ENCODE measurements around the gene LY6G5C. TPM values are rescaled to one million over a fixed set of nuclear protein-coding genes. Genes with fewer than 3 reads are reported as not detected.
A peak's percentile ranks its signal among the peaks of the same experiment; 100 is the strongest.

LY6G5C gene
- total RNA-seq, 1 experiment from 2014 or later = 1.7 TPM

DNA sequence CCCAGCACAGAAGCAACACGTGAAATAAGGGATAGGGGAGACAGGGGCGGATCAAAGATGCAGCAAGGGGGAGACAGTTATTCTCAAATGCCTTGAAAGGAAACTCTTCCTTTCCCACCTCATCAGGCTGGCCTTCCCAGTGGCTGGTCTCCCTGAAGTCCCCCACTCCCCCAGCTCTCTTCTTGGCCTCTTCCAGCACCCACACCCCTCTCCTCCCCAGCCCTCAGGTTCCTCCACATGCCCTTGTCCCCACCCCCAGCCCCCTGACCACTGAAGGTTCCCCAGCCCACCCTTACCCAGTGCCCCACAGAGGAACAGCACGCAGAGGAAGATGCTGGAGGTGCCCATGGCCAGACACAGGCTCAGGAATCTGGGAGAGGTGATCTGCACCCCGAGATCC lies 32.6 kb upstream of the LY6G5C start:
- no peaks in the 10 kb centered on the region for H4K20me1 ChIP-seq (ENCODE audit: insufficient read depth)
- ChIA-PET RAD21 (ENCODE audit: low non-redundant PET in 1 of 2, low total read pairs in 2 of 2, uncharacterized antibody in 2 of 2, unreplicated experiment in 2 of 2) (no interaction called here), CTCF (interaction anchor here (1.5 kb wide), 1 partner anchor 23 kb away, joined by 4 read pairs; the partner anchor contains the start of gene CLIC1), POLR2A (interaction anchor here (1.0 kb wide), 1 partner anchor 10 kb away, joined by 5 read pairs; the partner anchor contains the start of gene ABHD16A)
- TF ChIP-seq SIN3A (IDR thresholded peaks at IDR 0.05; ENCODE audit: low read depth) = no peak
- no peak for TF ChIP-seq TCF7L2 (IDR thresholded peaks at IDR 0.05; ENCODE audit: borderline replicate concordance, extremely low read depth, insufficient read depth, insufficient read length)
- no peak for TF ChIP-seq JUND (IDR thresholded peaks at IDR 0.05)
- no peak for TF ChIP-seq RAD21 (IDR thresholded peaks at IDR 0.05; ENCODE audit: low read depth)
- no peak for TF ChIP-seq EGR1 (IDR thresholded peaks at IDR 0.05; ENCODE audit: low read depth)
- TF ChIP-seq ZFX (IDR thresholded peaks at IDR 0.05) = no peak
- TF ChIP-seq ZNF274 (IDR thresholded peaks at IDR 0.05; ENCODE audit: low read depth, low read length) = no peak
- TF ChIP-seq EZH2phosphoT487 (IDR thresholded peaks at IDR 0.05; ENCODE audit: borderline replicate concordance) = no peak
- TF ChIP-seq SP1 (IDR thresholded peaks at IDR 0.05; ENCODE audit: low read depth) = no peak
- DNase-seq (ENCODE audit: low read depth, low spot score) (no peak), ATAC-seq (no peak)
- peak overlapping the region; percentile 67 for H3K4me2 ChIP-seq (ENCODE audit: low read length)
- intact Hi-C loops (cut with micrococcal nuclease) = no loop called here
- no peaks in the 10 kb centered on the region for H3K9me3 ChIP-seq (ENCODE audit: control insufficient read depth in 1 of 2, insufficient read depth in 1 of 2, low read depth in 1 of 2, low read length in 2 of 2)
- no peak overlapping the region for H2AFZ ChIP-seq (ENCODE audit: low read depth, low read length, poor library complexity, severe bottlenecking)
- no peak overlapping the region for H3K9ac ChIP-seq (ENCODE audit: low read length)
- no peaks in the 10 kb centered on the region for H3K79me2 ChIP-seq (ENCODE audit: insufficient read depth, low read length)
- peaks cover 27 to 38% of the 10 kb centered on the region in 2 experiments for H3K4me1 ChIP-seq (ENCODE audit: control insufficient read depth in 1 of 2, insufficient read depth in 2 of 2, low read length in 2 of 2)
- H3K9me2 ChIP-seq (ENCODE audit: insufficient read depth) = no peaks in the 10 kb centered on the region
- no TSS peak for BruUV-seq (replicated peaks)
- H3K36me3 ChIP-seq (ENCODE audit: control insufficient read depth in 1 of 2, insufficient read depth in 2 of 2, low read length in 2 of 2) = no peaks in the 10 kb centered on the region
- H3K27ac ChIP-seq (ENCODE audit: low read depth, low read length) = no peak overlapping the region
- H3K27me3 ChIP-seq (ENCODE audit: insufficient read depth, low read length) = no peaks in the 10 kb centered on the region
- no peak overlapping the region for H3K4me3 ChIP-seq (replicated peaks in 1 of 2; ENCODE audit: low read depth in 1 of 2, low read length in 2 of 2)

DNA sequence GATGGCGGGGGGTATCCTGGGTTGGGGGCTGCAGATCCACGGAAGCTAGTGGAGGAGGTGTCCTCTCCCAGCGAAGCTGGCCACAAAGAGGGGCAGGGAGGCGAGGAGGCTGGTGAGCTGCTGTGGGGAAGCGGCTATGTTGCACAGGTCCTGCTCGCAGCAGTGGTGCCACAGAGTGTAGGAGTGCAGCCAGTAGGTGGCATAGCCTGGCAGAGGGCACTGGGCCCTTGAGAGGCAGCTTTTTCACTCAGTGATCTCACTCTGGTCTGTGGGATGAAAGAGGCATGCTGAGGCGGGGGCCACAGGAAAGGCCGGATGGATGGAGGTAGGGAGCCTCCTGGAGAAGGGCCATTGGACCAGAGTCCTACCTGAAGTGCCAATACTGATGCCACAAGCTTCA lies 31.4 kb upstream of the LY6G5C start:
- intact Hi-C loops (cut with micrococcal nuclease) = no loop called here
- peak; percentile 70 for ATAC-seq
- no peaks in the 10 kb centered on the region for H3K9me3 ChIP-seq (ENCODE audit: control insufficient read depth in 1 of 2, insufficient read depth in 1 of 2, low read depth in 1 of 2, low read length in 2 of 2)
- H4K20me1 ChIP-seq (ENCODE audit: insufficient read depth) = no peaks in the 10 kb centered on the region
- ChIA-PET RAD21 (ENCODE audit: low non-redundant PET in 1 of 2, low total read pairs in 2 of 2, uncharacterized antibody in 2 of 2, unreplicated experiment in 2 of 2) (no interaction called here), CTCF (interaction anchor here (1.0 to 1.5 kb wide), 4 partner anchors 9 to 118 kb away, joined by 3 to 4 read pairs (median 3); partner anchors contain the start of genes ABHD16A and CLIC1), POLR2A (interaction anchor here (1.1 kb wide), 1 partner anchor 115 kb away, joined by 3 read pairs; the partner anchor contains the start of gene HSPA1B)
- H3K4me3 ChIP-seq (replicated peaks in 1 of 2; ENCODE audit: low read depth in 1 of 2, low read length in 2 of 2) = no peak overlapping the region
- TF ChIP-seq, protein P1, sequence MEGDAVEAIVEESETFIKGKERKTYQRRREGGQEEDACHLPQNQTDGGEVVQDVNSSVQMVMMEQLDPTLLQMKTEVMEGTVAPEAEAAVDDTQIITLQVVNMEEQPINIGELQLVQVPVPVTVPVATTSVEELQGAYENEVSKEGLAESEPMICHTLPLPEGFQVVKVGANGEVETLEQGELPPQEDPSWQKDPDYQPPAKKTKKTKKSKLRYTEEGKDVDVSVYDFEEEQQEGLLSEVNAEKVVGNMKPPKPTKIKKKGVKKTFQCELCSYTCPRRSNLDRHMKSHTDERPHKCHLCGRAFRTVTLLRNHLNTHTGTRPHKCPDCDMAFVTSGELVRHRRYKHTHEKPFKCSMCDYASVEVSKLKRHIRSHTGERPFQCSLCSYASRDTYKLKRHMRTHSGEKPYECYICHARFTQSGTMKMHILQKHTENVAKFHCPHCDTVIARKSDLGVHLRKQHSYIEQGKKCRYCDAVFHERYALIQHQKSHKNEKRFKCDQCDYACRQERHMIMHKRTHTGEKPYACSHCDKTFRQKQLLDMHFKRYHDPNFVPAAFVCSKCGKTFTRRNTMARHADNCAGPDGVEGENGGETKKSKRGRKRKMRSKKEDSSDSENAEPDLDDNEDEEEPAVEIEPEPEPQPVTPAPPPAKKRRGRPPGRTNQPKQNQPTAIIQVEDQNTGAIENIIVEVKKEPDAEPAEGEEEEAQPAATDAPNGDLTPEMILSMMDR (IDR thresholded peaks at IDR 0.05 in 2 of 3, conservative IDR thresholded peaks at IDR 0.05 in 1 of 3; ENCODE audit: borderline replicate concordance in 1 of 3, insufficient read depth in 1 of 3, low read depth in 2 of 3, low read length in 2 of 3) = peak in 2 of 3 experiments; percentile 22 to 38; a peak in 4 of 6 replicates
- TF ChIP-seq POLR2A (IDR thresholded peaks at IDR 0.05; ENCODE audit: borderline replicate concordance, extremely low read depth, insufficient read depth, insufficient read length) = no peak
- peak; percentile 60 for TF ChIP-seq RAD21 (IDR thresholded peaks at IDR 0.05; ENCODE audit: low read depth)
- H3K79me2 ChIP-seq (ENCODE audit: insufficient read depth, low read length) = no peaks in the 10 kb centered on the region
- H3K27me3 ChIP-seq (ENCODE audit: insufficient read depth, low read length) = no peaks in the 10 kb centered on the region
- H3K27ac ChIP-seq (ENCODE audit: low read depth, low read length) = no peak overlapping the region
- H3K9me2 ChIP-seq (ENCODE audit: insufficient read depth) = no peaks in the 10 kb centered on the region
- H3K4me1 ChIP-seq (ENCODE audit: control insufficient read depth in 1 of 2, insufficient read depth in 2 of 2, low read length in 2 of 2) = peaks cover 16 to 27% of the 10 kb centered on the region in 2 experiments; a peak in 3 of 4 replicates
- no TSS peak for BruUV-seq (replicated peaks)
- no peaks in the 10 kb centered on the region for H3K36me3 ChIP-seq (ENCODE audit: control insufficient read depth in 1 of 2, insufficient read depth in 2 of 2, low read length in 2 of 2)
- no peak overlapping the region for H3K9ac ChIP-seq (ENCODE audit: low read length)
- H3K4me2 ChIP-seq (ENCODE audit: low read length) = no peak overlapping the region
- no peak for DNase-seq (ENCODE audit: low read depth, low spot score)
- H2AFZ ChIP-seq (ENCODE audit: low read depth, low read length, poor library complexity, severe bottlenecking) = no peak overlapping the region
